DOHH2 (cell line): ENCODE data around the gene CDK1.

ENCODE experiments used
- EZH2phosphoT487 ChIP-seq: fragments of 200-600 bp; sonication (generic); IDR thresholded peaks from 2 replicates; pipeline ENCODE4 v1.6.1; 2017; ENCODE audit warnings: borderline replicate concordance, mild to moderate bottlenecking, antibody characterized with exemption, low read length, moderate library complexity, mixed read lengths
- TF ChIP-seq, protein P1 (sequence below): fragments of 200-600 bp; sonication (generic); IDR thresholded peaks from one replicate; pipeline ENCODE4 v1.5.1; 2014; ENCODE audit warnings: antibody characterized with exemption, mild to moderate bottlenecking, low read depth, low read length; ENCODE audit not compliant: poor library complexity, severe bottlenecking

DNA sequence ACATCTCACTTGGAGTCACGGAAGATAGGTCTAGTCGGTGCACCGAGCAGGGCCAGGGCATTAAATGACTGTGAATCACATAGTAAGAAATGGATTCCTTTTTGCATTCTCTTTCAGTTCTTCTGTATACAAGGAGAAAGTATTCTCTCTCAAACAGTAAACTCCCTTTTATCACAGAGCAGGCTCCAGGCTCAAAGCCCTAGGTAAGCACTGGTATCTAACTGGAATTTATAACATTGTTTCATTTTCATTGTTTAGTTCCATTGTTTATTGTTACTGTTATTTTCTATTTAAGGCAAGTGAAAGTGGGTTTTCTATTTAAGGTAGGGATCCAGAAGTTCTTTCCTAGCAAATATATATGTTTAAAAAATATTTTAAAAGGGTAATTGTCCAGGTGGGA lies 44.1 kb upstream of the CDK1 start:
- TF ChIP-seq, protein P1, sequence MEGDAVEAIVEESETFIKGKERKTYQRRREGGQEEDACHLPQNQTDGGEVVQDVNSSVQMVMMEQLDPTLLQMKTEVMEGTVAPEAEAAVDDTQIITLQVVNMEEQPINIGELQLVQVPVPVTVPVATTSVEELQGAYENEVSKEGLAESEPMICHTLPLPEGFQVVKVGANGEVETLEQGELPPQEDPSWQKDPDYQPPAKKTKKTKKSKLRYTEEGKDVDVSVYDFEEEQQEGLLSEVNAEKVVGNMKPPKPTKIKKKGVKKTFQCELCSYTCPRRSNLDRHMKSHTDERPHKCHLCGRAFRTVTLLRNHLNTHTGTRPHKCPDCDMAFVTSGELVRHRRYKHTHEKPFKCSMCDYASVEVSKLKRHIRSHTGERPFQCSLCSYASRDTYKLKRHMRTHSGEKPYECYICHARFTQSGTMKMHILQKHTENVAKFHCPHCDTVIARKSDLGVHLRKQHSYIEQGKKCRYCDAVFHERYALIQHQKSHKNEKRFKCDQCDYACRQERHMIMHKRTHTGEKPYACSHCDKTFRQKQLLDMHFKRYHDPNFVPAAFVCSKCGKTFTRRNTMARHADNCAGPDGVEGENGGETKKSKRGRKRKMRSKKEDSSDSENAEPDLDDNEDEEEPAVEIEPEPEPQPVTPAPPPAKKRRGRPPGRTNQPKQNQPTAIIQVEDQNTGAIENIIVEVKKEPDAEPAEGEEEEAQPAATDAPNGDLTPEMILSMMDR = no peak
- TF ChIP-seq EZH2phosphoT487 = no peak
